IMR-90 (cell line): ENCODE measurements around the gene ANAPC7. TPM values are rescaled to one million over a fixed set of nuclear protein-coding genes. Genes with fewer than 3 reads are reported as not detected.

Experiments
- ATAC-seq: fragments of 200-7000 bp; cut with Tn5 transposase; 2 replicates; pipeline ENCODE4 v1.9.1; 2020; ENCODE audit warnings: low read depth, mild to moderate bottlenecking, moderate library complexity
- BruUV-seq: library from RNA; stranded (reverse); fragments of 400-500 nt; replicated peaks from 2 replicates; lab custom pipeline; 2021; lab: Mats Ljungman, UMichigan
- CTCF ChIA-PET: fragments of 300-600 bp; formaldehyde crosslinking; extraction: SDS; loops from one replicate; lab custom pipeline; 2021; ENCODE audit warnings: antibody characterized with exemption; lab: Yijun Ruan, JAX
- POLR2A ChIA-PET: fragments of 300-600 bp; sonication (Branson Sonifier 250); formaldehyde crosslinking; loops from one replicate; lab custom pipeline; 2022; ENCODE audit warnings: antibody characterized with exemption; ENCODE audit not compliant: unreplicated experiment; lab: Charles Lee
- DNase-seq: peaks from one replicate; pipeline ENCODE4 v3.0.0; 2013
- H2AFZ ChIP-seq: replicated peaks from 2 replicates; pipeline ENCODE3; 2013; ENCODE audit warnings: low read length, mild to moderate bottlenecking; ENCODE audit not compliant: poor library complexity
- H2AK5ac ChIP-seq: 2 replicates; pipeline ENCODE4 v1.6.1; 2013; ENCODE audit warnings: low read depth, low read length, inconsistent platforms
- H2AK9ac ChIP-seq: replicated peaks from 2 replicates; pipeline ENCODE3; 2013; ENCODE audit warnings: mild to moderate bottlenecking, low read depth, low read length, moderate library complexity; ENCODE audit not compliant: poor library complexity
- H2BK120ac ChIP-seq: 2 replicates; pipeline ENCODE4 v1.6.1; 2013; ENCODE audit warnings: low read depth, low read length, inconsistent platforms
- H2BK15ac ChIP-seq: 3 replicates; pipeline ENCODE4 v1.6.1; 2013; ENCODE audit warnings: low read depth, low read length, inconsistent platforms
- H2BK20ac ChIP-seq: 2 replicates; pipeline ENCODE4 v1.6.1; 2013; ENCODE audit warnings: low read depth, mild to moderate bottlenecking, inconsistent platforms, low read length, moderate library complexity
- H2BK5ac ChIP-seq: 2 replicates; pipeline ENCODE4 v1.6.1; 2013; ENCODE audit warnings: mild to moderate bottlenecking, low read depth, low read length, inconsistent platforms; ENCODE audit not compliant: poor library complexity, severe bottlenecking
- H3K14ac ChIP-seq: replicated peaks from 2 replicates; pipeline ENCODE4 v1.6.1; 2013; ENCODE audit warnings: low read depth, low read length, inconsistent platforms
- H3K18ac ChIP-seq: 2 replicates; pipeline ENCODE4 v1.6.1; 2013; ENCODE audit warnings: low read depth, low read length, control low read depth
- H3K23ac ChIP-seq: 2 replicates; pipeline ENCODE4 v1.6.1; 2013; ENCODE audit warnings: low read depth, low read length, inconsistent platforms
- H3K27ac ChIP-seq: 2 replicates; pipeline ENCODE4 v1.5.1; 2013; ENCODE audit warnings: mild to moderate bottlenecking, control low read depth, low read length; ENCODE audit not compliant: insufficient read depth
- H3K27me3 ChIP-seq: 2 replicates; pipeline ENCODE4 v1.6.1; 2013; ENCODE audit warnings: low read length; ENCODE audit not compliant: control insufficient read depth, insufficient read depth
- H3K36me3 ChIP-seq: 2 replicates; pipeline ENCODE4 v1.6.1; 2013; ENCODE audit warnings: low read length, mixed read lengths; ENCODE audit not compliant: control insufficient read depth, insufficient read depth
- H3K4ac ChIP-seq: 2 replicates; pipeline ENCODE4 v1.6.1; 2013; ENCODE audit warnings: low read depth, low read length, inconsistent platforms
- H3K4me1 ChIP-seq: 2 replicates; pipeline ENCODE4 v1.6.1; 2013; ENCODE audit warnings: low read length, mixed read lengths; ENCODE audit not compliant: control insufficient read depth, insufficient read depth
- H3K4me2 ChIP-seq: 2 replicates; pipeline ENCODE4 v1.6.1; 2013; ENCODE audit warnings: low read depth, mild to moderate bottlenecking, control low read depth, low read length, moderate library complexity
- H3K4me3 ChIP-seq: 2 replicates; pipeline ENCODE4 v1.5.1; 2013; ENCODE audit warnings: low read depth, mild to moderate bottlenecking, control low read depth, low read length, moderate library complexity; ENCODE audit not compliant: insufficient read depth
- H3K56ac ChIP-seq: 2 replicates; pipeline ENCODE4 v1.6.1; 2013; ENCODE audit warnings: low read length, inconsistent platforms; ENCODE audit not compliant: insufficient read depth; ENCODE audit errors: extremely low read depth
- H3K79me1 ChIP-seq, 2 experiments: 2 replicates each; pipeline ENCODE4 v1.6.1; 2013; ENCODE audit warnings: low read length in 2 of 2, inconsistent platforms in 1 of 2, low read depth in 1 of 2
- H3K9ac ChIP-seq: 2 replicates; pipeline ENCODE4 v1.6.1; 2013; ENCODE audit warnings: low read depth, low read length, control low read depth
- H3K9me1 ChIP-seq: 2 replicates; pipeline ENCODE4 v1.6.1; 2013; ENCODE audit warnings: low read length, inconsistent platforms; ENCODE audit not compliant: insufficient read depth
- H3K9me3 ChIP-seq: 2 replicates; pipeline ENCODE4 v1.6.1; 2013; ENCODE audit warnings: low read length; ENCODE audit not compliant: control insufficient read depth, insufficient read depth
- H4K20me1 ChIP-seq: 2 replicates; pipeline ENCODE4 v1.6.1; 2013; ENCODE audit warnings: low read length, inconsistent platforms; ENCODE audit not compliant: insufficient read depth
- H4K5ac ChIP-seq: 2 replicates; pipeline ENCODE4 v1.6.1; 2013; ENCODE audit warnings: mild to moderate bottlenecking, low read depth, low read length, control low read depth
- H4K8ac ChIP-seq, 2 experiments: 2 replicates each; pipeline ENCODE4 v1.6.1; 2013; ENCODE audit warnings: low read depth in 2 of 2, low read length in 2 of 2, control low read depth in 1 of 2, inconsistent platforms in 1 of 2
- H4K91ac ChIP-seq: 2 replicates; pipeline ENCODE4 v1.6.1; 2013; ENCODE audit warnings: low read depth, low read length, inconsistent platforms; ENCODE audit not compliant: insufficient read depth
- BHLHE40 ChIP-seq: fragments of 150-350 bp; IDR thresholded peaks from 2 replicates; pipeline ENCODE4 v1.6.1; 2016; ENCODE audit warnings: mild to moderate bottlenecking, low read depth, low read length
- CHD1 ChIP-seq: IDR thresholded peaks from 2 replicates; pipeline ENCODE4 v1.6.1; 2012; ENCODE audit warnings: low read depth, low read length, improper control_type of control experiment
- MAFK ChIP-seq: IDR thresholded peaks from 2 replicates; pipeline ENCODE4 v1.6.1; 2012; ENCODE audit warnings: low read depth, low read length, improper control_type of control experiment
- MXI1 ChIP-seq: IDR thresholded peaks from 2 replicates; pipeline ENCODE4 v1.6.1; 2012; ENCODE audit warnings: low read depth, mild to moderate bottlenecking, low read length, moderate library complexity, borderline replicate concordance
- NFE2L2 ChIP-seq: fragments of 150-350 bp; IDR thresholded peaks from 2 replicates; pipeline ENCODE4 v1.6.1; 2016; ENCODE audit warnings: low read depth, mild to moderate bottlenecking, low read length
- POLR2A ChIP-seq: IDR thresholded peaks from 2 replicates; pipeline ENCODE4 v1.6.1; 2012; ENCODE audit warnings: mild to moderate bottlenecking, low read depth, low read length
- RCOR1 ChIP-seq: IDR thresholded peaks from 2 replicates; pipeline ENCODE4 v1.6.1; 2012; ENCODE audit warnings: mild to moderate bottlenecking, low read length, improper control_type of control experiment; ENCODE audit not compliant: insufficient replicate concordance
- SMC3 ChIP-seq: fragments of 150-350 bp; IDR thresholded peaks from 2 replicates; pipeline ENCODE4 v1.6.1; 2016; ENCODE audit warnings: low read depth, mild to moderate bottlenecking, antibody characterized with exemption, low read length, moderate library complexity
- WGBS, 2 experiments: methylation state at CpG; one replicate each; pipeline versions ENCODE4 v1.1.5 to v1.1.7; 2013; ENCODE audit warnings: missing lambda C conversion rate in 2 of 2; ENCODE audit not compliant: insufficient read length in 1 of 2; ENCODE audit errors: extremely low coverage in 2 of 2; 5-methylcytosine and 5-hydroxymethylcytosine counted together
- dilution Hi-C: fragments of 300-500 bp; cut with HindIII; formaldehyde crosslinking; loops from one replicate; pipeline ENCODE4 v1.14.3; 2018; ENCODE audit warnings: low sequenced_read_pairs; ENCODE audit not compliant: unreplicated experiment
- in situ Hi-C: fragments of 300-500 bp; cut with MboI; formaldehyde crosslinking; loops from 3 replicates; pipeline ENCODE4 v1.14.3; 2019; ENCODE audit warnings: low sequenced_read_pairs, inconsistent platforms, mixed read lengths
- intact Hi-C: fragments of 100-400 bp; cut with micrococcal nuclease; formaldehyde crosslinking; loops from 2 replicates; pipeline ENCODE4 v1.10.0; 2022
- polyA plus RNA-seq, 3 experiments: library from polyadenylated mRNA; depleted of rRNA; stranded (reverse); fragments of >200 nt; gene quantifications; 2 replicates each; pipeline ENCODE4 v1.2.3, GENCODE V29; 2012; ENCODE audit warnings: low replicate concordance in 1 of 3
- total RNA-seq: library from RNA; depleted of rRNA; stranded (reverse); fragments of >200 nt; gene quantifications from 2 replicates; pipeline ENCODE4 v1.2.3, GENCODE V29; 2012
- TF ChIP-seq, protein P1 (sequence below): conservative IDR thresholded peaks from 2 replicates; pipeline ENCODE4 v1.5.1; 2012; ENCODE audit warnings: mild to moderate bottlenecking, low read depth, low read length, improper control_type of control experiment

The ANAPC7 gene
- total and polyA plus RNA-seq, 2 of the 4 experiments (the other 2 are of a cell fraction) = 46.4 to 57.9 TPM

DNA sequence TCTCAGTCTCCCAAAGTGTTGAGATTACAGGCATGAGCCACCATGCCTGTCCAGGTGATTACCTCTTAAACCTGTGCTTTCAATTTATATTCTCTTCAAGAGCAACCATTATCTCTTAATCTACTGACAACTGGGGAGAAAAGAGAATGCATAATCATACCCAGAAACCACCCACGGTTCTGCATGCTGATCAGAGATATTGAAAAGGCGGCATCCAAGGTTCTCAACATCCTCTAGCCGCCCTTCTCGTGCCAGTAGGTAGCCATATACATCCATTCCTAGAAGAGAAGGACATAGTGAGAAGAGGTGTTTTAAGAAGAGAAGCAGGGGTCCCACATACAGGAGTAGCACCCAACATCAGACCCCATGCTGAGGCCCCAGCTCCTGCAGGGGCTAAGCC is 20.8 kb downstream of the ANAPC7 start:
- Histone ChIP-seq H2BK5ac (no peak overlapping the region), H4K91ac (no peak overlapping the region), H3K23ac (no peak overlapping the region), H2BK15ac (no peak overlapping the region), H3K18ac (no peak overlapping the region), H3K9me1 (peaks cover 4% of the 10 kb centered on the region), H3K4me1 (no peaks in the 10 kb centered on the region), H4K5ac (no peak overlapping the region), H3K27me3 (no peaks in the 10 kb centered on the region), H3K4me3 (no peak overlapping the region), H3K27ac (no peak overlapping the region), H3K4me2 (no peak overlapping the region), H2AK5ac (no peak overlapping the region), H2AFZ (no peak overlapping the region), H4K20me1 (no peaks in the 10 kb centered on the region; the same call in 1 of the 2 replicates), H3K79me1 (peaks cover 19 to 39% of the 10 kb centered on the region in 2 experiments), H3K36me3 (peaks cover 41% of the 10 kb centered on the region), H3K9ac (no peak overlapping the region), H3K56ac (no peak overlapping the region), H3K9me3 (no peaks in the 10 kb centered on the region), H3K14ac (no peak overlapping the region), H2BK20ac (no peak overlapping the region), H4K8ac (no peak overlapping the region), H2AK9ac (no peak overlapping the region), H3K4ac (no peak overlapping the region), H2BK120ac (no peak overlapping the region)
- WGBS, 2 experiments = no CpG with 5 or more reads among the region's 4 CpGs
- dilution Hi-C loops = no loop called here
- no peak for TF ChIP-seq SMC3
- no peak for TF ChIP-seq RCOR1
- no peak for TF ChIP-seq CHD1
- TF ChIP-seq MXI1 = no peak
- no peak for TF ChIP-seq MAFK
- TF ChIP-seq POLR2A = no peak
- TF ChIP-seq NFE2L2 = no peak
- TF ChIP-seq, protein P1, sequence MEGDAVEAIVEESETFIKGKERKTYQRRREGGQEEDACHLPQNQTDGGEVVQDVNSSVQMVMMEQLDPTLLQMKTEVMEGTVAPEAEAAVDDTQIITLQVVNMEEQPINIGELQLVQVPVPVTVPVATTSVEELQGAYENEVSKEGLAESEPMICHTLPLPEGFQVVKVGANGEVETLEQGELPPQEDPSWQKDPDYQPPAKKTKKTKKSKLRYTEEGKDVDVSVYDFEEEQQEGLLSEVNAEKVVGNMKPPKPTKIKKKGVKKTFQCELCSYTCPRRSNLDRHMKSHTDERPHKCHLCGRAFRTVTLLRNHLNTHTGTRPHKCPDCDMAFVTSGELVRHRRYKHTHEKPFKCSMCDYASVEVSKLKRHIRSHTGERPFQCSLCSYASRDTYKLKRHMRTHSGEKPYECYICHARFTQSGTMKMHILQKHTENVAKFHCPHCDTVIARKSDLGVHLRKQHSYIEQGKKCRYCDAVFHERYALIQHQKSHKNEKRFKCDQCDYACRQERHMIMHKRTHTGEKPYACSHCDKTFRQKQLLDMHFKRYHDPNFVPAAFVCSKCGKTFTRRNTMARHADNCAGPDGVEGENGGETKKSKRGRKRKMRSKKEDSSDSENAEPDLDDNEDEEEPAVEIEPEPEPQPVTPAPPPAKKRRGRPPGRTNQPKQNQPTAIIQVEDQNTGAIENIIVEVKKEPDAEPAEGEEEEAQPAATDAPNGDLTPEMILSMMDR = no peak
- TF ChIP-seq BHLHE40 = no peak
- in situ Hi-C loops = no loop called here
- ChIA-PET POLR2A (no interaction called here), CTCF (no interaction called here)
- no TSS peak for BruUV-seq
- DNase-seq (no peak), ATAC-seq (no peak)
- intact Hi-C loops = no loop called here
